HEK293 (cell line): ENCODE data around the gene SOCS1.

Experiments
- KLF7 ChIP-seq: fragments of 450-650 bp; formaldehyde crosslinking; IDR thresholded peaks from 2 replicates; pipeline ENCODE4 v1.5.1; 2016; ENCODE audit warnings: missing biosample characterization, missing genetic modification characterization, borderline replicate concordance
- ZNF10 ChIP-seq: fragments of 450-650 bp; formaldehyde crosslinking; IDR thresholded peaks from 2 replicates; pipeline ENCODE4 v1.5.1; 2017; ENCODE audit warnings: missing biosample characterization, missing genetic modification characterization
- ZNF335 ChIP-seq: fragments of 450-650 bp; formaldehyde crosslinking; conservative IDR thresholded peaks from 2 replicates; pipeline ENCODE4 v1.5.1; 2016; ENCODE audit warnings: missing biosample characterization, missing genetic modification characterization
- ZNF777 ChIP-seq: fragments of 450-650 bp; formaldehyde crosslinking; IDR thresholded peaks from 2 replicates; pipeline ENCODE4 v1.5.1; 2017; ENCODE audit warnings: missing biosample characterization, missing genetic modification characterization, borderline replicate concordance
- TF ChIP-seq, protein P1 (sequence below): fragments of 450-650 bp; formaldehyde crosslinking; IDR thresholded peaks from 2 replicates; pipeline ENCODE4 v1.5.1; 2016; ENCODE audit warnings: missing biosample characterization, missing genetic modification characterization
- TF ChIP-seq, protein P2 (sequence below): fragments of 450-650 bp; formaldehyde crosslinking; IDR thresholded peaks from 2 replicates; pipeline ENCODE4 v1.5.1; 2016; ENCODE audit warnings: missing biosample characterization, missing genetic modification characterization
- TF ChIP-seq, protein P3 (sequence below): fragments of 450-650 bp; formaldehyde crosslinking; IDR thresholded peaks from 2 replicates; pipeline ENCODE4 v1.5.1; 2016; ENCODE audit warnings: missing biosample characterization, missing genetic modification characterization
- TF ChIP-seq, protein P4 (sequence below): fragments of 450-650 bp; formaldehyde crosslinking; IDR thresholded peaks from 2 replicates; pipeline ENCODE4 v1.5.1; 2016; ENCODE audit warnings: missing biosample characterization, missing genetic modification characterization
- TF ChIP-seq, protein P5 (sequence below): fragments of 450-650 bp; formaldehyde crosslinking; IDR thresholded peaks from 2 replicates; pipeline ENCODE4 v1.5.1; 2016; ENCODE audit warnings: missing biosample characterization, missing genetic modification characterization

DNA sequence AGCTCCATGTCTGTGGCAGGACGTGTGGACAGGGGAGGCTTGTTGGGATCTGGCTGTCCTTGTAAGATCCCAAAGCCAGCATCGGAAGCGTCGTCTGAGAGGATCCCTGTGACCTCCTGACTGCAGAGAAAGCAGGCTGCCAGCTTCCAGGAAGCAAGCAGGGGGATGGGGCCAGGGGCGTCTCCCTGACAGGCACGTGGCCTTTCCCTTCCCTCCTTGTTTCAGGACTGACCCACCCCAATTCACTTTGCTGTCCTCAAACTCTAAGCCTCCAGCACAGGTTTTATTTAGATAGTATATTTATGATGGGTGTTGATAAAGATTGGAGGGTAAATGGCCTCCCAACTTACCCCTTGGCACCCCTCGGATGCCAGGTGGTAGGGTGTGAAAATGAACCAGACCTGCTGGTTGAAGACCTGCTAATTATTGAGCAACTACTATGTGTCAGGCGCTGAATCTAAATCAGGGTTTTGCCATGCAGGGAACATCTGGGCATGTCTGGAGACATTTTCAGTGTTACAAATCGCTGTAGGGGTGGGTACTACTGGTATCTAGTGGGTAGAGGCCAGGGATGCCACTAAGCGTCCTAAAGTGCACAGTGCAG is 24.5 kb downstream of the SOCS1 start:
- TF ChIP-seq, protein P1, sequence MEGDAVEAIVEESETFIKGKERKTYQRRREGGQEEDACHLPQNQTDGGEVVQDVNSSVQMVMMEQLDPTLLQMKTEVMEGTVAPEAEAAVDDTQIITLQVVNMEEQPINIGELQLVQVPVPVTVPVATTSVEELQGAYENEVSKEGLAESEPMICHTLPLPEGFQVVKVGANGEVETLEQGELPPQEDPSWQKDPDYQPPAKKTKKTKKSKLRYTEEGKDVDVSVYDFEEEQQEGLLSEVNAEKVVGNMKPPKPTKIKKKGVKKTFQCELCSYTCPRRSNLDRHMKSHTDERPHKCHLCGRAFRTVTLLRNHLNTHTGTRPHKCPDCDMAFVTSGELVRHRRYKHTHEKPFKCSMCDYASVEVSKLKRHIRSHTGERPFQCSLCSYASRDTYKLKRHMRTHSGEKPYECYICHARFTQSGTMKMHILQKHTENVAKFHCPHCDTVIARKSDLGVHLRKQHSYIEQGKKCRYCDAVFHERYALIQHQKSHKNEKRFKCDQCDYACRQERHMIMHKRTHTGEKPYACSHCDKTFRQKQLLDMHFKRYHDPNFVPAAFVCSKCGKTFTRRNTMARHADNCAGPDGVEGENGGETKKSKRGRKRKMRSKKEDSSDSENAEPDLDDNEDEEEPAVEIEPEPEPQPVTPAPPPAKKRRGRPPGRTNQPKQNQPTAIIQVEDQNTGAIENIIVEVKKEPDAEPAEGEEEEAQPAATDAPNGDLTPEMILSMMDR: no peak
- TF ChIP-seq, protein P2, sequence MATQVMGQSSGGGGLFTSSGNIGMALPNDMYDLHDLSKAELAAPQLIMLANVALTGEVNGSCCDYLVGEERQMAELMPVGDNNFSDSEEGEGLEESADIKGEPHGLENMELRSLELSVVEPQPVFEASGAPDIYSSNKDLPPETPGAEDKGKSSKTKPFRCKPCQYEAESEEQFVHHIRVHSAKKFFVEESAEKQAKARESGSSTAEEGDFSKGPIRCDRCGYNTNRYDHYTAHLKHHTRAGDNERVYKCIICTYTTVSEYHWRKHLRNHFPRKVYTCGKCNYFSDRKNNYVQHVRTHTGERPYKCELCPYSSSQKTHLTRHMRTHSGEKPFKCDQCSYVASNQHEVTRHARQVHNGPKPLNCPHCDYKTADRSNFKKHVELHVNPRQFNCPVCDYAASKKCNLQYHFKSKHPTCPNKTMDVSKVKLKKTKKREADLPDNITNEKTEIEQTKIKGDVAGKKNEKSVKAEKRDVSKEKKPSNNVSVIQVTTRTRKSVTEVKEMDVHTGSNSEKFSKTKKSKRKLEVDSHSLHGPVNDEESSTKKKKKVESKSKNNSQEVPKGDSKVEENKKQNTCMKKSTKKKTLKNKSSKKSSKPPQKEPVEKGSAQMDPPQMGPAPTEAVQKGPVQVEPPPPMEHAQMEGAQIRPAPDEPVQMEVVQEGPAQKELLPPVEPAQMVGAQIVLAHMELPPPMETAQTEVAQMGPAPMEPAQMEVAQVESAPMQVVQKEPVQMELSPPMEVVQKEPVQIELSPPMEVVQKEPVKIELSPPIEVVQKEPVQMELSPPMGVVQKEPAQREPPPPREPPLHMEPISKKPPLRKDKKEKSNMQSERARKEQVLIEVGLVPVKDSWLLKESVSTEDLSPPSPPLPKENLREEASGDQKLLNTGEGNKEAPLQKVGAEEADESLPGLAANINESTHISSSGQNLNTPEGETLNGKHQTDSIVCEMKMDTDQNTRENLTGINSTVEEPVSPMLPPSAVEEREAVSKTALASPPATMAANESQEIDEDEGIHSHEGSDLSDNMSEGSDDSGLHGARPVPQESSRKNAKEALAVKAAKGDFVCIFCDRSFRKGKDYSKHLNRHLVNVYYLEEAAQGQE (tag by site-specific recombination): no peak
- TF ChIP-seq, protein P3, sequence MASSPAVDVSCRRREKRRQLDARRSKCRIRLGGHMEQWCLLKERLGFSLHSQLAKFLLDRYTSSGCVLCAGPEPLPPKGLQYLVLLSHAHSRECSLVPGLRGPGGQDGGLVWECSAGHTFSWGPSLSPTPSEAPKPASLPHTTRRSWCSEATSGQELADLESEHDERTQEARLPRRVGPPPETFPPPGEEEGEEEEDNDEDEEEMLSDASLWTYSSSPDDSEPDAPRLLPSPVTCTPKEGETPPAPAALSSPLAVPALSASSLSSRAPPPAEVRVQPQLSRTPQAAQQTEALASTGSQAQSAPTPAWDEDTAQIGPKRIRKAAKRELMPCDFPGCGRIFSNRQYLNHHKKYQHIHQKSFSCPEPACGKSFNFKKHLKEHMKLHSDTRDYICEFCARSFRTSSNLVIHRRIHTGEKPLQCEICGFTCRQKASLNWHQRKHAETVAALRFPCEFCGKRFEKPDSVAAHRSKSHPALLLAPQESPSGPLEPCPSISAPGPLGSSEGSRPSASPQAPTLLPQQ (tag by site-specific recombination): no peak
- no peak for TF ChIP-seq ZNF335
- TF ChIP-seq KLF7 (tag by site-specific recombination): no peak
- no peak for TF ChIP-seq ZNF10
- TF ChIP-seq, protein P4, sequence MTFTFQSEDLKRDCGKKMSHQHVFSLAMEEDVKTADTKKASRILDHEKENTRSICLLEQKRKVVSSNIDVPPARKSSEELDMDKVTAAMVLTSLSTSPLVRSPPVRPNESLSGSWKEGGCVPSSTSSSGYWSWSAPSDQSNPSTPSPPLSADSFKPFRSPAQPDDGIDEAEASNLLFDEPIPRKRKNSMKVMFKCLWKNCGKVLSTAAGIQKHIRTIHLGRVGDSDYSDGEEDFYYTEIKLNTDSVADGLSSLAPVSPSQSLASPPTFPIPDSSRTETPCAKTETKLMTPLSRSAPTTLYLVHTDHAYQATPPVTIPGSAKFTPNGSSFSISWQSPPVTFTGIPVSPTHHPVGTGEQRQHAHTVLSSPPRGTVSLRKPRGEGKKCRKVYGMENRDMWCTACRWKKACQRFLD: no peak
- no peak for TF ChIP-seq ZNF777 (tag by site-specific recombination)
- TF ChIP-seq, protein P5, sequence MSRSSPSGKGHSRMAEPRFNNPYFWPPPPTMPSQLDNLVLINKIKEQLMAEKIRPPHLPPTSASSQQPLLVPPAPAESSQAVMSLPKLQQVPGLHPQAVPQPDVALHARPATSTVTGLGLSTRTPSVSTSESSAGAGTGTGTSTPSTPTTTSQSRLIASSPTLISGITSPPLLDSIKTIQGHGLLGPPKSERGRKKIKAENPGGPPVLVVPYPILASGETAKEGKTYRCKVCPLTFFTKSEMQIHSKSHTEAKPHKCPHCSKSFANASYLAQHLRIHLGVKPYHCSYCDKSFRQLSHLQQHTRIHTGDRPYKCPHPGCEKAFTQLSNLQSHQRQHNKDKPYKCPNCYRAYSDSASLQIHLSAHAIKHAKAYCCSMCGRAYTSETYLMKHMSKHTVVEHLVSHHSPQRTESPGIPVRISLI (tag by site-specific recombination): no peak
